Colonic mucosa (tissue), 4 donors: Measurements from ENCODE around the gene GALC. TPM values are rescaled to one million over a fixed set of nuclear protein-coding genes. Genes with fewer than 3 reads are reported as not detected.

Experiments used
- DNase-seq: peaks from one replicate; pipeline ENCODE4 v3.0.0-alpha.2; 2020
- H3K27ac ChIP-seq: fragments of 200-600 bp; one replicate; pipeline ENCODE4 v1.8.0; 2021
- H3K27me3 ChIP-seq: fragments of 200-600 bp; one replicate; pipeline ENCODE4 v1.8.0; 2021
- H3K36me3 ChIP-seq: fragments of 200-600 bp; one replicate; pipeline ENCODE4 v1.8.0; 2021
- H3K4me1 ChIP-seq: fragments of 200-600 bp; one replicate; pipeline ENCODE4 v1.8.0; 2021; ENCODE audit warnings: mild to moderate bottlenecking
- H3K4me3 ChIP-seq: fragments of 200-600 bp; one replicate; pipeline ENCODE4 v1.8.0; 2021
- H3K9ac ChIP-seq, 2 donors: one replicate each; pipeline ENCODE4 v1.7.0; 2013; ENCODE audit warnings: control low read depth in 2 of 2, low read depth in 2 of 2, low read length in 2 of 2
- H3K9me3 ChIP-seq: fragments of 200-600 bp; one replicate; pipeline ENCODE4 v1.8.0; 2021
- CTCF ChIP-seq: fragments of 200-600 bp; IDR thresholded peaks from one replicate; pipeline ENCODE4 v1.8.0; 2022; ENCODE audit warnings: antibody characterized with exemption, mild to moderate bottlenecking
- intact Hi-C: fragments of 100-400 bp; cut with DNase I; formaldehyde crosslinking; loops from one replicate; pipeline ENCODE4 v1.14.1; 2022
- total RNA-seq, 2 donors: library from RNA; stranded (reverse); fragmentation: NEBNext Ultra II Directional in 1 of 2; extraction: Animal tissue kit (Norgen Biotek cat#: 25700) in 1 of 2; gene quantifications; one replicate each; pipeline ENCODE4 v1.2.1, GENCODE V29; 2021
- donor health status: healthy.
- donor health status: DM: no; HTN: no; CAD: no.
- donor health status: DM: no; HTN: no; CAD: no.

The GALC gene
- total RNA-seq, 2 donors from 2014 or later: 14.9 to 27.4 TPM

DNA sequence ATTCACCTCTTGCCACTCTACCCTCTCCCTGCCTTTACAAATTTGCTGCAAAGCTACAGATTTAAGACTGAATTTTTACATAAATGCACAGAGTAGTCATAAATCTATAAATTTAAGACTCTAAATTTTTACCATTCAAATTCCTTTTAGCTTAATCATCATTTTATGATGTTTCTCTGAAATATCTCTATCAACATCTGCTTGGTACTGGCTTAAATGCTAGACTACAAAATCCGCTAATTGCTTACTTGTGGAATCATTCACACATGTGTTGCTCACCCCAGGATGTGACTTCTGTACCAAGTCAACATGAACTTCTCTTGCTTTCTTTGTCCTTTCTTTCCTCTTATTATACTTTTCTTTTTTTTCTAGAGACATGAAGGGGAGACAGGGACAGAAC, 109.2 kb downstream of the GALC start:
- DNase-seq: no peak
- Histone ChIP-seq H3K27me3 (no peaks in the 10 kb centered on the region), H3K9me3 (no peaks in the 10 kb centered on the region), H3K9ac (no peak overlapping the region), H3K4me3 (no peak overlapping the region), H3K27ac (no peak overlapping the region), H3K4me1 (no peaks in the 10 kb centered on the region), H3K36me3 (no peaks in the 10 kb centered on the region)
- TF ChIP-seq CTCF: no peak
- intact Hi-C loops: no loop called here

Other genes starting within 250 kb of the GALC start
- gene GPR65, start 12.0 kb upstream of the GALC start, total RNA-seq: 1 to 10 TPM in 1 of 2 donors, under 1 TPM in 1; 0.35 to 1.2 TPM